ENCODE measurements around the gene STK4. TPM values are rescaled to one million over a fixed set of nuclear protein-coding genes. Genes with fewer than 3 reads are reported as not detected.

Gene STK4
- total RNA-seq, 1 donor from 2014 or later: 245 TPM

DNA sequence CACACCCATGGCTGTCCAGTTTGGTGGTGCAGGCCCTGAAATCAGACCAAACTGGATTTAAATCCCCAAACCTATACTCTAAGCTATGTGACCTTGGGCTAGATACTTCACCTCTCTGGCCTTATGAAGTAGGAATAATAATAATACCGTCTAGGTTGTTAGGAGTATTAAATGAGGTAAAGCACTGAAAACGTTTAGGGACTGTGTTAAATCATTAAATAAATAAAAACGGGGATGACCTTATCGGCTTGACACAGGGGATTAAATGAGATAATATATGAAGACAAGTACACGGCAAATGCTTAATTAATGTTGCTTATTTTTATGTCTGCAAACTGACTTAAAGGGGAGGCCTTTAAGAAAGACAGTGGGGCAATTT lies 672 bp upstream of the STK4 start:
- TF ChIP-seq, protein P1, sequence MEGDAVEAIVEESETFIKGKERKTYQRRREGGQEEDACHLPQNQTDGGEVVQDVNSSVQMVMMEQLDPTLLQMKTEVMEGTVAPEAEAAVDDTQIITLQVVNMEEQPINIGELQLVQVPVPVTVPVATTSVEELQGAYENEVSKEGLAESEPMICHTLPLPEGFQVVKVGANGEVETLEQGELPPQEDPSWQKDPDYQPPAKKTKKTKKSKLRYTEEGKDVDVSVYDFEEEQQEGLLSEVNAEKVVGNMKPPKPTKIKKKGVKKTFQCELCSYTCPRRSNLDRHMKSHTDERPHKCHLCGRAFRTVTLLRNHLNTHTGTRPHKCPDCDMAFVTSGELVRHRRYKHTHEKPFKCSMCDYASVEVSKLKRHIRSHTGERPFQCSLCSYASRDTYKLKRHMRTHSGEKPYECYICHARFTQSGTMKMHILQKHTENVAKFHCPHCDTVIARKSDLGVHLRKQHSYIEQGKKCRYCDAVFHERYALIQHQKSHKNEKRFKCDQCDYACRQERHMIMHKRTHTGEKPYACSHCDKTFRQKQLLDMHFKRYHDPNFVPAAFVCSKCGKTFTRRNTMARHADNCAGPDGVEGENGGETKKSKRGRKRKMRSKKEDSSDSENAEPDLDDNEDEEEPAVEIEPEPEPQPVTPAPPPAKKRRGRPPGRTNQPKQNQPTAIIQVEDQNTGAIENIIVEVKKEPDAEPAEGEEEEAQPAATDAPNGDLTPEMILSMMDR (IDR thresholded peaks at IDR 0.05): no peak
- DNase-seq (no peak), ATAC-seq (ENCODE audit: low read depth) (no peak)
- POLR2A ChIA-PET: interaction anchor here (0.6 to 10.3 kb wide), 4 partner anchors 13 to 852 kb away, joined by 3 to 153 read pairs (median 10); no protein-coding TSS in a partner anchor
- Mint-ChIP-seq H3K27ac (peak overlapping the region; percentile 97), H3K9me3 (no peaks in the 10 kb centered on the region), H3K36me3 (ENCODE audit: low read depth) (peaks cover 36% of the 10 kb centered on the region), H3K4me1 (peaks cover 63% of the 10 kb centered on the region), H3K27me3 (no peaks in the 10 kb centered on the region), H3K4me3 (peak overlapping the region; percentile 99)
- intact Hi-C loops (cut with micrococcal nuclease): loop anchor here (1.0 to 5.0 kb wide), 9 partner anchors 14 to 755 kb away; partner anchors contain the start of genes OSER1, PABPC1L and PIGT
- CTCF ChIA-PET: interaction anchor here (1.1 to 3.5 kb wide), 2 partner anchors 13 to 32 kb away, joined by 3 to 20 read pairs; no protein-coding TSS in a partner anchor

DNA sequence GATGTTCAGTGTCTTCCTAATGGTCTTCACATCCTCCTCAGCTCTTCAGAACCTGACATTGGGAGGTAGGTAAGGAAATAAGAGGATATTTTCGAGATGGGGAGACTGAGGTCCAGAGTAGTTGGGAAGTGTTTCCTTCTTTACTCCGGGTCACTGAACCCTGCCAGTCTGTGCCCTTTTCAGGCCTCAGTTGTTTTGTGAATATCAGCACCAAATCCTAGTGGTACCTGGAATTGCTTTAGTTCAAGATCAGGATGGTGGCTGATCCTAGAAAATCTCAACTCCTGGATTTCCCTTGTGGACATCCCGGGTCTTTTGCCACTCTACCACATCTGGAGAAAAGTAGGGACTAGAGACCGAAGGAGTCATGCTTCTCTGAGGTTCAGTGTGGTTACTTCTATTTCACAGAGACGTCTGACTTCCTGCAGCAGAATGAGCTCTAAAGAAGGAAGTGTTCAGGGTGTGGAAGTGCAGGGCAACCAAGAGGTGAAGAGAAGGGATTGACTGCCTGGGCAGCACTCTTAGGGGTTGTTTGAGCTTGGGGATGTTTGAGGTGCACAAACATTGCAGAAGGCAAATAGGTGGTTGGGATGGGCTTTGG lies 995 bp downstream of the STK4 start:
- Mint-ChIP-seq H3K27ac (peak overlapping the region; percentile 97), H3K4me1 (peaks cover 76% of the 10 kb centered on the region), H3K36me3 (ENCODE audit: low read depth) (peaks cover 43% of the 10 kb centered on the region), H3K4me3 (peak overlapping the region; percentile 99), H3K27me3 (no peaks in the 10 kb centered on the region), H3K9me3 (no peaks in the 10 kb centered on the region)
- ATAC-seq (ENCODE audit: low read depth): peak; percentile 43
- ChIA-PET CTCF (interaction anchor here (3.5 kb wide), 1 partner anchor 11 kb away, joined by 20 read pairs; no protein-coding TSS in a partner anchor), POLR2A (interaction anchor here (0.6 to 10.3 kb wide), 13 partner anchors 8 to 1005 kb away, joined by 3 to 153 read pairs (median 5); partner anchors contain the start of genes OSER1, YWHAB and ZNF335)
- peak; percentile 24 for DNase-seq
- TF ChIP-seq, protein P1 (IDR thresholded peaks at IDR 0.05): no peak
- intact Hi-C loops (cut with micrococcal nuclease): loop anchor here (2.0 to 5.0 kb wide), 8 partner anchors 29 to 757 kb away; partner anchors contain the start of genes OSER1, PABPC1L and PIGT

DNA sequence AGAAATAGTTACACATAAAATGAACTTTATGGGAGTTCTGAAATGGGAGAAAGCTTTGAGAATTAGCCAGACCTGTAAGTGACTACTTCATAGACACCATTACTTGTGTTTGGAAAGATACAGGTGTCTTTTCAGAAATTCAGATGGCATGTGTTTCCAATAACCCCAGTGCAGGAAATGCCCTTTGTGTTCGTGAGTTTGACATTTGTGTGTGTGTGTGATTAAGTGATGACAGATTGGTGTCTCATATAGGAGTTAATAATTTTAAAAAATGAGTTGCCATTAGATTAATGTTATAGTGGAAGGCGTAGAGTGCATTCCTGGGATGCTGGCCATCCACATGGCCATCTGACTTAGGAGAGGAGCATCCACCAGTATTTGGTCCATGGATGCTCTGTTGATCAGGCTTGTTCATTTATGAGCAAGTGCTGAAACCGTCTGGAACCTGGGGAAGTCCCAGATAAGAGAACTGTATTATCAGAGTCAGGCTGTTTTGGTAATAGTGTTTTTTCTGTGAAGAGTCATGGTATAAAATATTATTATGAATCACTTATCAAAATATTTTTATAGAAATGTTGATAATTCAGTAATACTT lies 3.1 kb downstream of the STK4 start:
- H3K9me3 Mint-ChIP-seq: no peaks in the 10 kb centered on the region
- no peaks in the 10 kb centered on the region for H3K27me3 Mint-ChIP-seq
- POLR2A ChIA-PET: interaction anchor here (0.9 to 10.3 kb wide), 3 partner anchors 9 to 10 kb away, joined by 3 to 153 read pairs (median 22); partner anchors contain the start of gene TOMM34
- intact Hi-C loops (cut with micrococcal nuclease): loop anchor here (5.0 kb wide), 2 partner anchors 398 to 448 kb away; partner anchors contain the start of gene PIGT
- TF ChIP-seq, protein P1 (IDR thresholded peaks at IDR 0.05): no peak
- peak overlapping the region; percentile 99 for H3K4me3 Mint-ChIP-seq
- peak overlapping the region; percentile 97 for H3K27ac Mint-ChIP-seq
- H3K4me1 Mint-ChIP-seq: peaks cover 79% of the 10 kb centered on the region
- ATAC-seq (ENCODE audit: low read depth): no peak
- peaks cover 63% of the 10 kb centered on the region for H3K36me3 Mint-ChIP-seq (ENCODE audit: low read depth)
- no peak for DNase-seq
- CTCF ChIA-PET: interaction anchor here (1.1 kb wide), 1 partner anchor 8 kb away, joined by 3 read pairs; no protein-coding TSS in a partner anchor

DNA sequence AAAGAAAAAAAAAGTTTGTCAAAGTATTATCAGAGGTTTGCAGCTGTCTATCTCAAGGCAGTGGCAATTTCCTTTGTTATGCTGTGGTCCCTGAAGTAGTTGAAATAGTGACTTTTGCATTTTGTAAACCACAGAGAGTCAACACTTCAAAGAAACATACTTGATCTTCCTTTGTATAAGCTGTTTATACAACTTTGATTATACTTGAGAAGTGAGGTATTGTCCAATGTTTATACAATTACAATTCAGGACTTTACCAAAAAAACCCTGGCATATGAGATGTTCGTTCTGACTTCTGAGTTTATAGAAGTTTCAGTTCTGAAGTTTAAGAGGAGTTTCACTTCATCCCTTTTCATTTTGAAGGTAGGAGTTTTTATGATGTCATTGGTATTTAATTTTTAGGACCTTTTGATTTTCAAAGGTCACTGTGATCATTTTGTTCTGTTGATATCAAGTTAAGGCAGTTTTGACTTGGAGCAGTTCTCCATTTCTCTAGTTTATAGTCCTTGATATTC lies 4.0 kb downstream of the STK4 start:
- no peak for ATAC-seq (ENCODE audit: low read depth)
- peak overlapping the region; percentile 96 for H3K27ac Mint-ChIP-seq
- ChIA-PET POLR2A (interaction anchor here (0.5 to 10.3 kb wide), 8 partner anchors 8 to 940 kb away, joined by 3 to 153 read pairs (median 7); partner anchors contain the start of genes TOMM34 and YWHAB), CTCF (interaction anchor here (0.7 to 0.9 kb wide), 2 partner anchors 10 to 393 kb away, joined by 3 read pairs; partner anchors contain the start of gene TOMM34)
- H3K9me3 Mint-ChIP-seq: no peaks in the 10 kb centered on the region
- peaks cover 84% of the 10 kb centered on the region for H3K4me1 Mint-ChIP-seq
- DNase-seq: no peak
- intact Hi-C loops (cut with micrococcal nuclease): loop anchor here (1.0 kb wide), 2 partner anchors 9 to 10 kb away; partner anchors contain the start of gene TOMM34
- H3K27me3 Mint-ChIP-seq: no peaks in the 10 kb centered on the region
- H3K4me3 Mint-ChIP-seq: peak overlapping the region; percentile 82
- peaks cover 72% of the 10 kb centered on the region for H3K36me3 Mint-ChIP-seq (ENCODE audit: low read depth)
- TF ChIP-seq, protein P1 (IDR thresholded peaks at IDR 0.05): no peak

All from activated B cell treated with CpG ODN at 0.5 μM for 24 hours (primary cell).